Retinal pigment epithelial cell (primary cell): Measurements from ENCODE around the gene CNTRL.
"Not testable (repeated sequence)": the region's sequence is repeated elsewhere in the genome, so short reads cannot be mapped to it uniquely, and the experiment has no call there.

Experiments
- DNase-seq: peaks from one replicate; pipeline ENCODE4 v3.0.0-alpha.2; 2010; ENCODE audit warnings: low read depth
- H3K4me3 ChIP-seq: 2 replicates; pipeline ENCODE4 v1.5.1; 2011; ENCODE audit warnings: mild to moderate bottlenecking, low read length, control low read depth, moderate library complexity
- CTCF ChIP-seq: conservative IDR thresholded peaks from 2 replicates; pipeline ENCODE4 v1.5.1; 2011; ENCODE audit warnings: low read depth, low read length, control low read depth, inconsistent platforms

Gene CNTRL

GRCh38 chr9:121095057-121095456 lies 20.3 kb downstream of the CNTRL start:
- no peak for TF ChIP-seq CTCF
- no peak overlapping the region for H3K4me3 ChIP-seq
- DNase-seq: no peak

- TF ChIP-seq CTCF: no peak
- no peak for DNase-seq
- no peak overlapping the region for H3K4me3 ChIP-seq
Measured at GRCh38 chr9:121098567-121099198, 23.9 kb downstream of the CNTRL start.

GRCh38 chr9:121104054-121104453 lies 29.3 kb downstream of the CNTRL start:
- not testable (repeated sequence) for H3K4me3 ChIP-seq, DNase-seq

GRCh38 chr9:121105531-121105930 lies 30.8 kb downstream of the CNTRL start:
- DNase-seq: no peak
- no peak for TF ChIP-seq CTCF
- H3K4me3 ChIP-seq: no peak overlapping the region

- no peak overlapping the region for H3K4me3 ChIP-seq
- DNase-seq: no peak
- peak; percentile 5 for TF ChIP-seq CTCF
Measured at GRCh38 chr9:121107029-121107428, 32.3 kb downstream of the CNTRL start.

GRCh38 chr9:121107881-121108280 lies 33.1 kb downstream of the CNTRL start:
- H3K4me3 ChIP-seq: no peak overlapping the region
- DNase-seq: no peak
- TF ChIP-seq CTCF: no peak

- H3K4me3 ChIP-seq: no peak overlapping the region
- TF ChIP-seq CTCF: no peak
- no peak for DNase-seq
Measured at GRCh38 chr9:121115466-121115865, 40.7 kb downstream of the CNTRL start.
